ENCODE results near the gene NDUFB1. TPM values are rescaled to one million over a fixed set of nuclear protein-coding genes. Genes with fewer than 3 reads are reported as not detected.

The NDUFB1 gene
- total RNA-seq, 1 experiment from 2014 or later, result 92.5 TPM

- H3K9ac ChIP-seq (ENCODE audit: low read length), result no peak overlapping the region
- no peak overlapping the region for H2AFZ ChIP-seq (ENCODE audit: low read depth, low read length, poor library complexity, severe bottlenecking)
- ATAC-seq (no peak), DNase-seq (ENCODE audit: low read depth, low spot score) (no peak)
- CTCF ChIA-PET, result no interaction called here
- H3K4me1 ChIP-seq (ENCODE audit: control insufficient read depth in 1 of 2, insufficient read depth in 2 of 2, low read length in 2 of 2), result no peaks in the 10 kb centered on the region
- POLR2A ChIA-PET, result no interaction called here
- no peaks in the 10 kb centered on the region for H3K27me3 ChIP-seq (ENCODE audit: insufficient read depth, low read length)
- H4K20me1 ChIP-seq (ENCODE audit: insufficient read depth), result no peaks in the 10 kb centered on the region
- H3K79me2 ChIP-seq (ENCODE audit: insufficient read depth, low read length), result no peaks in the 10 kb centered on the region
- H3K4me2 ChIP-seq (ENCODE audit: low read length), result no peak overlapping the region
- H3K36me3 ChIP-seq (ENCODE audit: control insufficient read depth in 1 of 2, insufficient read depth in 2 of 2, low read length in 2 of 2), result peaks cover 18 to 21% of the 10 kb centered on the region in 2 experiments
- RAD21 ChIA-PET (ENCODE audit: low non-redundant PET in 1 of 2, low total read pairs in 2 of 2, uncharacterized antibody in 2 of 2, unreplicated experiment in 2 of 2), result no interaction called here
- H3K9me2 ChIP-seq (ENCODE audit: insufficient read depth), result no peaks in the 10 kb centered on the region
- TF ChIP-seq YY1 (IDR thresholded peaks at IDR 0.05; ENCODE audit: extremely low read depth, insufficient replicate concordance, low read depth, low read length) (no peak), CTCF (IDR thresholded peaks at IDR 0.05 in 2 of 3, conservative IDR thresholded peaks at IDR 0.05 in 1 of 3; ENCODE audit: borderline replicate concordance in 1 of 3, insufficient read depth in 1 of 3, low read depth in 2 of 3, low read length in 2 of 3) (no peak), ZNF274 (IDR thresholded peaks at IDR 0.05; ENCODE audit: low read depth, low read length) (no peak), EGR1 (IDR thresholded peaks at IDR 0.05; ENCODE audit: low read depth) (no peak), ZFX (IDR thresholded peaks at IDR 0.05) (no peak), ELF1 (IDR thresholded peaks at IDR 0.05; ENCODE audit: borderline replicate concordance, low read depth) (no peak), CBX3 (IDR thresholded peaks at IDR 0.05; ENCODE audit: low read depth) (no peak), TCF7L2 (IDR thresholded peaks at IDR 0.05; ENCODE audit: borderline replicate concordance, extremely low read depth, insufficient read depth, insufficient read length) (no peak), SP1 (IDR thresholded peaks at IDR 0.05; ENCODE audit: low read depth) (no peak), JUND (IDR thresholded peaks at IDR 0.05) (no peak), EZH2 (IDR thresholded peaks at IDR 0.05) (no peak), CEBPB (IDR thresholded peaks at IDR 0.05; ENCODE audit: low read depth) (no peak)
- H3K27ac ChIP-seq (ENCODE audit: low read depth, low read length), result no peak overlapping the region
- H3K4me3 ChIP-seq (replicated peaks in 1 of 2; ENCODE audit: low read depth in 1 of 2, low read length in 2 of 2), result no peak overlapping the region
- no TSS peak for BruUV-seq (replicated peaks)
- intact Hi-C loops (cut with micrococcal nuclease), result no loop called here
- H3K9me3 ChIP-seq (ENCODE audit: control insufficient read depth in 1 of 2, insufficient read depth in 1 of 2, low read depth in 1 of 2, low read length in 2 of 2), result no peaks in the 10 kb centered on the region
These were observed 43.5 kb upstream of the NDUFB1 start for GRCh38 chr14:92164958-92165357.
